Gastrocnemius medialis (tissue), 4 donors: Measurements from ENCODE around the gene PHF20. TPM values are rescaled to one million over a fixed set of nuclear protein-coding genes. Genes with fewer than 3 reads are reported as not detected.
"Not testable (repeated sequence)": the region's sequence is repeated elsewhere in the genome, so short reads cannot be mapped to it uniquely, and the experiment has no call there.

ENCODE experiments used
- ATAC-seq, 2 donors: fragments of 150-250 bp; one replicate each; pipeline ENCODE4 v1.9.1; 2016
- DNase-seq, 2 donors: peaks; one replicate each; pipeline ENCODE4 v3.0.0-alpha.2; 2019
- H3K27ac ChIP-seq, 4 donors: fragments of 200-600 bp; sonication (generic); 1 replicate in 1 of 4; 2 replicates in 3 of 4; pipeline ENCODE4 v1.5.1; 2016 to 2018; ENCODE audit warnings: mild to moderate bottlenecking in 2 of 4, moderate library complexity in 1 of 4
- H3K27me3 ChIP-seq, 3 donors: fragments of 200-600 bp; sonication (generic) in 2 of 3; 1 replicate in 1 of 3; 2 replicates in 2 of 3; pipeline versions ENCODE4 v1.5.1 to v1.6.0; 2016 to 2019; ENCODE audit warnings: mild to moderate bottlenecking in 1 of 3, moderate library complexity in 1 of 3
- H3K36me3 ChIP-seq, 2 donors: fragments of 200-600 bp; sonication (generic) in 1 of 2; one replicate each; pipeline ENCODE4 v1.5.1; 2017 to 2018
- H3K4me1 ChIP-seq, 2 donors: fragments of 200-600 bp; sonication (generic) in 1 of 2; one replicate each; pipeline ENCODE4 v1.5.1; 2016 to 2017; ENCODE audit warnings: mild to moderate bottlenecking in 2 of 2
- H3K4me3 ChIP-seq, 4 donors: fragments of 200-600 bp; sonication (generic) in 3 of 4; 1 replicate in 1 of 4; 2 replicates in 3 of 4; pipeline ENCODE4 v1.5.1; 2016 to 2019; ENCODE audit warnings: mild to moderate bottlenecking in 2 of 4
- H3K9me3 ChIP-seq, 3 donors: fragments of 200-600 bp; sonication (generic) in 2 of 3; 1 replicate in 1 of 3; 2 replicates in 2 of 3; pipeline ENCODE4 v1.5.1; 2016 to 2019
- POLR2A ChIP-seq, 2 donors: fragments of 450-650 bp; IDR thresholded peaks; one replicate each; pipeline ENCODE4 v1.6.1; 2017; ENCODE audit warnings: antibody characterized with exemption in 2 of 2, mild to moderate bottlenecking in 2 of 2, moderate library complexity in 2 of 2
- in situ Hi-C, 4 donors: fragments of 200-750 bp; cut with MboI; loops; one replicate each; pipeline versions ENCODE4 v1.15.0 to v1.8.0; 2017; ENCODE audit warnings: low sequenced_read_pairs in 4 of 4
- intact Hi-C: fragments of 100-400 bp; cut with DNase I; formaldehyde crosslinking; loops from one replicate; pipeline ENCODE4 v1.15.1; 2023; ENCODE audit warnings: low total_unique reads
- total RNA-seq, 4 donors: library from RNA; depleted of rRNA; stranded (reverse); fragments of >200 nt; gene quantifications; one replicate each; pipeline versions ENCODE4 v1.1.0 to v1.2.3, GENCODE V29; 2016
- TF ChIP-seq, protein P1 (sequence below), 5 experiments: fragments of 450-650 bp in 3 of 5; fragments of 200-600 bp in 2 of 5; sonication (generic) in 2 of 5; IDR thresholded peaks in 4 of 5; conservative IDR thresholded peaks in 1 of 5; 1 replicate in 4 of 5; 2 replicates in 1 of 5; pipeline ENCODE4 v1.5.1; 2016 to 2019; ENCODE audit warnings: antibody characterized with exemption in 5 of 5, mild to moderate bottlenecking in 3 of 5, moderate library complexity in 3 of 5

PHF20 gene
- total RNA-seq, 4 donors from 2014 or later: 72.6 to 91.9 (median 82.2) TPM

DNA sequence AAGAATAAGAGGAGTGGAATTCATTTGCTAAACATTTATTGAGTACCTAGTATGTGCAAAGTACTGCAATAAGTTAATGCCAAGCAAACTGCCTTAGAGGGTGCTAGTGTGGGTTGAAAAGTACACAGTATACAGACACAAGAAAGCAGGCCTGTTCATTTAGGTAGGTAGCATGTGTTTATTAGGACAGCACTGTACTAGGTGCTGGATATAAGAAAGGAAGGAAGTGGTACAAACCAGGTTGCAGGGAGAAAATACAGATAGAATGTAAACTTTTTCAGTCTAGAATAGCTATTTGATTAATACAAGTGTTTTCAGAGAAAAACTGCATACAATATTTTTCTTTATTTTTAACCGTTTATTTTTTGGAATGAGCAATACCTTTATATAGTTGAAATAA lies 68.1 kb downstream of the PHF20 start:
- DNase-seq (no peak), ATAC-seq (no peak)
- H3K27me3 ChIP-seq: no peaks in the 10 kb centered on the region
- peaks cover 0 to 25% of the 10 kb centered on the region in 2 donors for H3K36me3 ChIP-seq
- H3K9me3 ChIP-seq: no peaks in the 10 kb centered on the region
- no peak overlapping the region for H3K4me3 ChIP-seq
- no peak overlapping the region for H3K27ac ChIP-seq
- TF ChIP-seq, protein P1, sequence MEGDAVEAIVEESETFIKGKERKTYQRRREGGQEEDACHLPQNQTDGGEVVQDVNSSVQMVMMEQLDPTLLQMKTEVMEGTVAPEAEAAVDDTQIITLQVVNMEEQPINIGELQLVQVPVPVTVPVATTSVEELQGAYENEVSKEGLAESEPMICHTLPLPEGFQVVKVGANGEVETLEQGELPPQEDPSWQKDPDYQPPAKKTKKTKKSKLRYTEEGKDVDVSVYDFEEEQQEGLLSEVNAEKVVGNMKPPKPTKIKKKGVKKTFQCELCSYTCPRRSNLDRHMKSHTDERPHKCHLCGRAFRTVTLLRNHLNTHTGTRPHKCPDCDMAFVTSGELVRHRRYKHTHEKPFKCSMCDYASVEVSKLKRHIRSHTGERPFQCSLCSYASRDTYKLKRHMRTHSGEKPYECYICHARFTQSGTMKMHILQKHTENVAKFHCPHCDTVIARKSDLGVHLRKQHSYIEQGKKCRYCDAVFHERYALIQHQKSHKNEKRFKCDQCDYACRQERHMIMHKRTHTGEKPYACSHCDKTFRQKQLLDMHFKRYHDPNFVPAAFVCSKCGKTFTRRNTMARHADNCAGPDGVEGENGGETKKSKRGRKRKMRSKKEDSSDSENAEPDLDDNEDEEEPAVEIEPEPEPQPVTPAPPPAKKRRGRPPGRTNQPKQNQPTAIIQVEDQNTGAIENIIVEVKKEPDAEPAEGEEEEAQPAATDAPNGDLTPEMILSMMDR (IDR thresholded peaks at IDR 0.05 in 4 of 5, conservative IDR thresholded peaks at IDR 0.05 in 1 of 5): no peak
- TF ChIP-seq POLR2A (IDR thresholded peaks at IDR 0.05): no peak
- in situ Hi-C loops: no loop called here
- peaks cover 15 to 20% of the 10 kb centered on the region in 2 donors for H3K4me1 ChIP-seq
- intact Hi-C loops: no loop called here

DNA sequence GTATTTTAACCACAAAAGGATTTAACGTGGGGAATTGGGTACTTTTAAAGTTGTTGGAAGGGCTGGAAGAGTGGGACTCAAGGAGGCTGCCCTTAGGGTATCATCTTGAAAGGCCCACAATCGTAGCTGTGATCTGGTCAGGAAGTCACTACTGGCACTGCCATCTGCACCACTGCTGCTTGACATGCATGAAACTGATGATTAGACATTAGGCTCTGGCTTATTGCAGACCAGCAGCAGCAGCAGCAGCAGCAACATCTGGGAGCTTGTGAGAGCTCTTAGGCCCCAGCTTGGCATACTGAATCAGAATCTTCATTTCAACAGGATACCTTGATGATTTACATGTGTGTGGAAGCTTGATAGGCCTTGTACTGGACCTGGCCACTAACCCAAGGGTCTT lies 68.6 kb downstream of the PHF20 start:
- Histone ChIP-seq H3K36me3 (peaks cover 0 to 31% of the 10 kb centered on the region in 2 donors), H3K27ac (no peak overlapping the region), H3K4me3 (no peak overlapping the region), H3K27me3 (no peaks in the 10 kb centered on the region), H3K4me1 (peaks cover 15 to 20% of the 10 kb centered on the region in 2 donors), H3K9me3 (no peaks in the 10 kb centered on the region)
- intact Hi-C loops: no loop called here
- in situ Hi-C loops: no loop called here
- DNase-seq (no peak), ATAC-seq (no peak)
- TF ChIP-seq POLR2A (IDR thresholded peaks at IDR 0.05): no peak
- TF ChIP-seq, protein P1 (IDR thresholded peaks at IDR 0.05 in 4 of 5, conservative IDR thresholded peaks at IDR 0.05 in 1 of 5): no peak

DNA sequence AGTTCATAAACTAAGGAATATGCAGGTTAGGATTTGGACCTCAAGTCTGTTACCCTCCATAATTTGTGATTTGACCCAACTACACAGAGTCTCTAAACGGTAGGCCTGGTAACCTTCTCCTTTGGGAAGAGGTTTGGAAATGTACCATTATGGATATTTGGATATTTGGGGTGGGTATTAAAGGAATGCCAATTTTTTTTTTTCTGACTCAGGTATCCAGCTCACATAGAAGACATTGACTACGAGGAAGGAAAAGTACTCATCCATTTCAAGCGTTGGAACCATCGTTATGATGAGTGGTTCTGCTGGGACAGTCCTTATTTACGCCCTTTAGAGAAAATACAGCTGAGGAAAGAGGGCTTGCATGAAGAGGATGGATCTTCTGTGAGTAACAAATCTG lies 70.5 kb downstream of the PHF20 start:
- Histone ChIP-seq H3K9me3 (no peaks in the 10 kb centered on the region), H3K27me3 (no peaks in the 10 kb centered on the region), H3K27ac (no peak overlapping the region), H3K36me3 (peaks cover 0 to 46% of the 10 kb centered on the region in 2 donors), H3K4me3 (no peak overlapping the region), H3K4me1 (peaks cover 13 to 14% of the 10 kb centered on the region in 2 donors)
- intact Hi-C loops: no loop called here
- TF ChIP-seq POLR2A (IDR thresholded peaks at IDR 0.05): no peak
- TF ChIP-seq, protein P1 (IDR thresholded peaks at IDR 0.05 in 4 of 5, conservative IDR thresholded peaks at IDR 0.05 in 1 of 5): no peak
- ATAC-seq (no peak), DNase-seq (no peak)
- in situ Hi-C loops: no loop called here

DNA sequence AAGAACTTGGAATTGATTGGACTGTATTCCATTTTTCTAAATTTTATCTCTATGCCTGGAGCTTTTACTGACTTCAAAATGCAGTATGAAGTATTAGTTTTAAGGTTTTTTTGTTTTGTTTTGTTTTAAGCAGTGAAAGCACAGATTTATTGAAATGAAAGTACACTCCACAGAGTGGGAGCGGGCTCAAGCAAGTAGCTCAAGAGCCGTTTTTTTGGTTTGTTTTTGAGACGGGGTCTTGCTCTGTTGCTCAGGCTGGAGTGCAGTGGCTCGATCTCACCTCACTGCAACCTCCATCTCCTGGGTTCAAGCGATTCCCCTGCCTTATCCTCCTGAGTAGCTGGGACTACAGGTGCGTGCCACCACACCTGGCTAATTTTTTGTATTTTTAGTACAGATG lies 72.1 kb downstream of the PHF20 start:
- H3K27me3 ChIP-seq, H3K9me3 ChIP-seq, H3K4me3 ChIP-seq, H3K27ac ChIP-seq, DNase-seq, H3K4me1 ChIP-seq, intact Hi-C loops, in situ Hi-C loops, ATAC-seq: not testable (repeated sequence)
- H3K36me3 ChIP-seq: peaks cover 0 to 55% of the 10 kb centered on the region in 2 donors

DNA sequence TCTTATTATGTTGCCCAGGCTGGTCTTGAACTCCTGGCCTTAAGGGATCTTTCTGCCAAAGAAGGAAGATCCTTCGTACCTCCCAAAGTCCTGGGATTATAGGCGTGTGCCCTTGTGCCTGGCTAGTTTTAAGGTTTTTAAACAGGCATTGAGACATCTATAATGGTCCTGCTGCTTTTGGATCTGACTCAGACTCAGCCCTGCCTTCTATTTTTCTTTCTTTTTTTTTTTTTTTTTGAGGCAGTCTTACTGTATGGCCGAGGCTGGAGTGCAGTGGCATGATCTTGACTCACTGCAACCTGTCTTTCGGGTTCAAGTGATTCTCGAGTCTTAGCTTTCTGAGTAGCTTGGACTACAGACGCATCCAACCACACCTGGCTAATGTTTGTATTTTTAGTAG lies 73.7 kb downstream of the PHF20 start:
- DNase-seq (no peak), ATAC-seq (no peak)
- TF ChIP-seq POLR2A (IDR thresholded peaks at IDR 0.05): no peak
- TF ChIP-seq, protein P1 (IDR thresholded peaks at IDR 0.05 in 4 of 5, conservative IDR thresholded peaks at IDR 0.05 in 1 of 5): no peak
- H3K9me3 ChIP-seq: no peaks in the 10 kb centered on the region
- H3K36me3 ChIP-seq: peaks cover 0 to 55% of the 10 kb centered on the region in 2 donors
- in situ Hi-C loops (no loop called here), intact Hi-C loops (no loop called here)
- H3K27me3 ChIP-seq: no peaks in the 10 kb centered on the region
- H3K27ac ChIP-seq: no peak overlapping the region
- no peak overlapping the region for H3K4me3 ChIP-seq
- H3K4me1 ChIP-seq: peaks cover 12 to 13% of the 10 kb centered on the region in 2 donors
